Endothelial cell of umbilical vein (primary cell): ENCODE data around the gene DHX15.

Experiments
- CTCF ChIP-seq, 2 donors: IDR thresholded peaks; 1 replicate in 1 of 2; 2 replicates in 1 of 2; pipeline ENCODE4 v1.5.1; 2011; ENCODE audit warnings: low read length in 2 of 2, mild to moderate bottlenecking in 2 of 2, moderate library complexity in 2 of 2, control low read depth in 1 of 2, inconsistent platforms in 1 of 2, low read depth in 1 of 2; ENCODE audit not compliant: insufficient read depth in 1 of 2; ENCODE audit errors: extremely low read depth in 1 of 2
- EZH2 ChIP-seq: IDR thresholded peaks from 2 replicates; pipeline ENCODE4 v1.6.1; 2012; ENCODE audit warnings: borderline replicate concordance, low read depth, mild to moderate bottlenecking, moderate library complexity, low read length, inconsistent platforms; ENCODE audit not compliant: severe bottlenecking
- FOS ChIP-seq: IDR thresholded peaks from 2 replicates; pipeline ENCODE4 v1.6.1; 2011; ENCODE audit warnings: mild to moderate bottlenecking, low read length, moderate library complexity, borderline replicate concordance; ENCODE audit not compliant: insufficient read depth
- GATA2 ChIP-seq: IDR thresholded peaks from 2 replicates; pipeline ENCODE4 v1.7.0; 2011; ENCODE audit warnings: low read depth, mild to moderate bottlenecking, moderate library complexity, mixed read lengths, low read length; ENCODE audit not compliant: insufficient read length, insufficient read depth
- MAX ChIP-seq: IDR thresholded peaks from 2 replicates; pipeline ENCODE4 v1.6.1; 2011; ENCODE audit not compliant: insufficient read depth, insufficient read length
- MYC ChIP-seq: IDR thresholded peaks from one replicate; pipeline ENCODE4 v1.6.1; 2011; ENCODE audit warnings: mild to moderate bottlenecking, low read depth, low read length
- POLR2A ChIP-seq: IDR thresholded peaks from 2 replicates; pipeline ENCODE4 v1.6.1; 2012; ENCODE audit warnings: low read depth, mild to moderate bottlenecking, control low read depth, low read length
- POLR2AphosphoS5 ChIP-seq: IDR thresholded peaks from 2 replicates; pipeline ENCODE4 v1.6.1; 2012; ENCODE audit warnings: low read depth, mild to moderate bottlenecking, control low read depth, low read length, moderate library complexity; ENCODE audit not compliant: insufficient read depth

- TF ChIP-seq CTCF (IDR thresholded peaks at IDR 0.05; ENCODE audit: extremely low read depth in 1 of 2, insufficient read depth in 1 of 2, low read depth in 1 of 2, low read length in 2 of 2) (no peak), POLR2A (no peak), EZH2 (no peak), POLR2AphosphoS5 (no peak), GATA2 (no peak), MYC (no peak), MAX (no peak), FOS (no peak)
Observed at GRCh38 chr4:24477919-24478318, 106.4 kb downstream of the DHX15 start.
